HTERT RPE-1 (cell line): ENCODE data around the gene ZNF443.
"Not testable (repeated sequence)": the region's sequence is repeated elsewhere in the genome, so short reads cannot be mapped to it uniquely, and the experiment has no call there.

Experiments
- in situ Hi-C: fragments of 300-500 bp; cut with MboI; formaldehyde crosslinking; loops from 4 replicates; pipeline ENCODE4 v1.14.3; 2020; ENCODE audit warnings: low sequenced_read_pairs

The ZNF443 gene

GRCh38 chr19:12440541-12441316, at the start of gene ZNF443:
ZNF443 (minus strand) TSS chr19:12441021; CDS start chr19:12440914, 107 bp downstream.
- in situ Hi-C loops: no loop called here

GRCh38 chr19:12486265-12486783, 45.5 kb upstream of the ZNF443 start:
- in situ Hi-C loops: not testable (repeated sequence)

GRCh38 chr19:12485571-12485970, 44.8 kb upstream of the ZNF443 start:
- in situ Hi-C loops: no loop called here

GRCh38 chr19:12485052-12485416, 44.2 kb upstream of the ZNF443 start:
- in situ Hi-C loops: no loop called here

GRCh38 chr19:12484371-12485051, 43.7 kb upstream of the ZNF443 start, which contains the start of gene ZNF709:
ZNF709 (minus strand) TSS chr19:12484816; CDS start chr19:12484657, 159 bp downstream.
- in situ Hi-C loops: no loop called here

GRCh38 chr19:12484011-12484370, 43.2 kb upstream of the ZNF443 start:
- in situ Hi-C loops: no loop called here

GRCh38 chr19:12482509-12482886, 41.7 kb upstream of the ZNF443 start:
- in situ Hi-C loops: no loop called here

GRCh38 chr19:12481781-12482508, 41.1 kb upstream of the ZNF443 start:
- in situ Hi-C loops: no loop called here

- in situ Hi-C loops: no loop called here
These were observed 37.6 kb upstream of the ZNF443 start for GRCh38 chr19:12478234-12478941.

- in situ Hi-C loops: not testable (repeated sequence)
These were observed 26.8 kb upstream of the ZNF443 start for GRCh38 chr19:12467651-12468050.

GRCh38 chr19:12465211-12465610, 24.4 kb upstream of the ZNF443 start:
- in situ Hi-C loops: no loop called here

- in situ Hi-C loops: no loop called here
These were observed 23.9 kb upstream of the ZNF443 start for GRCh38 chr19:12464769-12465168.

GRCh38 chr19:12464139-12464538, 23.3 kb upstream of the ZNF443 start:
- in situ Hi-C loops: not testable (repeated sequence)

- in situ Hi-C loops: no loop called here
These were observed 12.7 kb upstream of the ZNF443 start for GRCh38 chr19:12453495-12453894.

GRCh38 chr19:12450844-12451243, 10.0 kb upstream of the ZNF443 start:
- in situ Hi-C loops: no loop called here

- in situ Hi-C loops: no loop called here
These were observed 8.0 kb upstream of the ZNF443 start for GRCh38 chr19:12448808-12449207.

GRCh38 chr19:12439686-12440540, 908 bp downstream of the ZNF443 start:
- in situ Hi-C loops: not testable (repeated sequence)

GRCh38 chr19:12430726-12431299, 10.0 kb downstream of the ZNF443 start:
- in situ Hi-C loops: not testable (repeated sequence)

- in situ Hi-C loops: no loop called here
These were observed 14.9 kb downstream of the ZNF443 start for GRCh38 chr19:12425888-12426274.
